ENCODE results near the gene CFH.
A peak's percentile ranks its signal among the peaks of the same experiment; 100 is the strongest.
"Not testable (repeated sequence)": the region's sequence is repeated elsewhere in the genome, so short reads cannot be mapped to it uniquely, and the experiment has no call there.

The CFH gene

DNA sequence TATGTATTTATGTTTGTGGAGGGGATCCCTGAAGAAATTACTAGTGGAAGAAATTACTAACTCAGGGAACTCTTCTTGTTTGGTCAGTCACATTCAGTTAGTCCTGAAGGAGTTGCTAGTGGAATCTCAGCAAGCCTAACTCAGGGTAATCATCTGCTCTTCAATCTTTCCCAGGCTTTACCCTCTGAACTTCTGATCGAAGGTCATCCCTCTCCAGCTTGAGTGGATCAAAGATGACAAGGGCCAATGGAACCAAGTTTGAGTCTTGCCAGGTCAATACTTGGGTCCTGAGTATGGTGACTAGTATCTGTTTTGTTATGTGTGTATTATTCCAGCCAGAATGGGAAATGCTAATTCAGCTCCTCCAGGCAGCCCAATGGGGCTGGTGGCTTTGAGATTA lies 49.3 kb downstream of the CFH start:
- Histone ChIP-seq H3K4me1 (ENCODE audit: control insufficient read depth, insufficient read depth, low read length) (no peaks in the 10 kb centered on the region), H3K9me3 (replicated peaks; ENCODE audit: low read length) (no peaks in the 10 kb centered on the region)

DNA sequence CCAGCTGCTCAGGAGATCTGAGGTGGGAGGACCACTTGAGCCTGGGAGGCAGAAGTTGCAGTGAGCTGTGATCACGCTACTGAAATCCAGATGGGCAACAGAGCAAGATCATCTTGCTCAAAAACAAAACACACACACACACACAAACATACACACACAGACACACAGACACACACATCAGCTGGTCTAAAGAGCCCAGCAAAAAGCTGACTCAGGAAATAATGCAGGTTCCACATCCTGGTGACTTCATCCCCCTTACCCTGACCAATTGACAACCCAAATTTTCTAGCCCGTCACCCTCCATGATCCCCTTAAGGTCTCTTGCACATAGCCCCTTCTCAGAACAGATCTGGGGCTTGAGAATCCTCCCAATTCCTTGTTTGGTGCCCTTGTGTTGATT lies 58.0 kb downstream of the CFH start:
- H3K9me3 ChIP-seq (replicated peaks; ENCODE audit: low read length); H3K36me3 ChIP-seq (ENCODE audit: insufficient read depth, low read length); H3K9ac ChIP-seq (ENCODE audit: low read depth, low read length); H3K4me1 ChIP-seq (ENCODE audit: control insufficient read depth, insufficient read depth, low read length); H3K27me3 ChIP-seq (ENCODE audit: control insufficient read depth, insufficient read depth, low read length); H3K4me2 ChIP-seq (ENCODE audit: low read length); H3K4me3 ChIP-seq (ENCODE audit: low read length): not testable (repeated sequence)

More for the DNA sequence above, 49.3 kb downstream of the CFH start:
- no peak overlapping the region for H3K9ac ChIP-seq (ENCODE audit: low read depth, low read length)
- no peak overlapping the region for H3K4me2 ChIP-seq (ENCODE audit: low read length)
- no peaks in the 10 kb centered on the region for H3K27me3 ChIP-seq (ENCODE audit: control insufficient read depth, insufficient read depth, low read length)
- H3K4me3 ChIP-seq (ENCODE audit: low read length) = no peak overlapping the region
- H3K36me3 ChIP-seq (ENCODE audit: insufficient read depth, low read length) = peaks cover 17% of the 10 kb centered on the region

DNA sequence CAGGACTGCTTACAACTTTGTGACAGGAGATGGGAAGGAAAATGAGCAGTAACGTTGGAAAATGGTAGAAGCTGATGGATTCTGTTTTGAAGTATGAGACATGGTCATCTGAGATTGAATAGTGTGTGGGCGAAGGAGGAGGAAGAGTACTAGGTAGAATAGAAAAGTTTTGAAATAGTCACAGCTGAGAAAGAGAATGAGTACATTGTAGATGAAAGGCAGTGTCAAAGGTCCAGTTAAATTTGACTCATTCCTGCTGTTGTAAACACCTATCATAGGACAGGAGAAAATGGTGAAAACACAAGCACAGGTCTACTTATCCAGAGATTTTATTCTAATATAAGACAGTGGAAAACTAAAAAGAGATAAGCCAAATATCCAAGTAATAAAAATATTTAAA lies 66.0 kb downstream of the CFH start:
- Histone ChIP-seq H3K9ac (ENCODE audit: low read depth, low read length) (no peak overlapping the region), H3K36me3 (ENCODE audit: insufficient read depth, low read length) (no peaks in the 10 kb centered on the region), H3K4me2 (ENCODE audit: low read length) (no peak overlapping the region), H3K9me3 (replicated peaks; ENCODE audit: low read length) (no peaks in the 10 kb centered on the region), H3K4me1 (ENCODE audit: control insufficient read depth, insufficient read depth, low read length) (no peaks in the 10 kb centered on the region), H3K4me3 (ENCODE audit: low read length) (no peak overlapping the region), H3K27me3 (ENCODE audit: control insufficient read depth, insufficient read depth, low read length) (no peaks in the 10 kb centered on the region)

DNA sequence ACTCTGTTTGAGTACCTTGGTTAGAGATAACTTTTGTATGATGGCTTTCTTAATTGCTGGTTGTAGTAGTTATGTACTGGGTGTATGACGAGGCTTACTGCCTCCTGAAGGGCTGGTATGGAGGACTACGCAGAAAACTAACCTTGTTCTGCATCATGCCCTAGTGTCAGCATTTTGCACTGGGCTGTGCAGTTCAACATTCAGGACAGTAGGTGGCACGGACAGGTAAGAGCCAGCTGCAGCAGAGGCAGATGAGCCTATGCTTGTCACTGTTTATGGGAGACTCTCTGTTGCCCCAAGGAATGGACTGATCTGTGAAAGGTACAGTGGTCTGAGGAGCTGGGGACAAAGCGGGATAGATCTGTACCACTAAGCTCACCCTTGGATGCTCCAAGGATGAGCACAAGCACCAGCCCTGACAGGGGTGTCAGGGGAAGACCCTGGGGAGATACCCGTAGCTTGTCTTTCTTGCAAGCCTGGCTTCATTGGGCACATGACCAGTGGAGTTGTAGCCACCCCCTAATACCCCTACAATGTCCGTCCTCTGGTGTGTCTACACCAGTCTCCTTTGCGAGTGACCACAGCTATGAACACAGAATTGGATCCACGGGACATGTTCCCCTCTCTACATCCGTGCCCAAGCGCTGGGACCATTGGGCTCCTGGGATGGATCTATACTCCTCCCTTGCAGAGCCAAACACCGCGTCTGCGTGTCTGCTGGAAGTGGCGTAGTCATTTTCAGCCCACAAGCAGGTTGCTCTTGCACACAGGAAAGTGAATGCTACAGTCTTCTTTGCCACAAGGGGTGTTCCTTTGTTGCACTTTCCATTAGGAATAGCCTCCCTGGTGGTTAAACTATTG lies 71.7 kb downstream of the CFH start:
- Histone ChIP-seq H3K9me3 (replicated peaks; ENCODE audit: low read length) (no peaks in the 10 kb centered on the region), H3K4me2 (ENCODE audit: low read length) (no peak overlapping the region), H3K4me3 (ENCODE audit: low read length) (no peak overlapping the region), H3K27me3 (ENCODE audit: control insufficient read depth, insufficient read depth, low read length) (no peaks in the 10 kb centered on the region), H3K4me1 (ENCODE audit: control insufficient read depth, insufficient read depth, low read length) (no peaks in the 10 kb centered on the region), H3K9ac (ENCODE audit: low read depth, low read length) (no peak overlapping the region), H3K36me3 (ENCODE audit: insufficient read depth, low read length) (peaks cover 13% of the 10 kb centered on the region)

DNA sequence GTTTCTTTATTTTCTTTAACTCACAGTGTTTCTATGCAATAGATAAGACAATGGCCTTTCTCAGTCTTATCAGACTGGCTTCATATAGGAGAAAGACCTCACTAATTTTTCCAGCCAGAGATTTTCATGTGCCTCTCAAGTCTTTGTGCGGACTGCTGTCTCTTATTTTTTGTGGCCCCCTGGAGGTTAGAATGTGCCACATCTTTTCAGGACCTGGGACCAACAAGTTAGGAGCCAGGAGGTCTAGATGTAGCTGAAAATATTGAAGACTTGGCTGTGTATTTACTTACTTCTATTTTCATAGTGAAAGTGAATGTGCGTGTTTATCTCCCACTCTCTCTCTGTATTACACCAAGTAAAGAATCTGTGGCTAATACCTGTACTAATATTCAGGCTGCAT lies 80.7 kb downstream of the CFH start:
- Histone ChIP-seq H3K9me3 (replicated peaks; ENCODE audit: low read length) (no peaks in the 10 kb centered on the region), H3K4me2 (ENCODE audit: low read length) (no peak overlapping the region), H3K36me3 (ENCODE audit: insufficient read depth, low read length) (peaks cover 9% of the 10 kb centered on the region), H3K4me3 (ENCODE audit: low read length) (no peak overlapping the region), H3K4me1 (ENCODE audit: control insufficient read depth, insufficient read depth, low read length) (no peaks in the 10 kb centered on the region), H3K9ac (ENCODE audit: low read depth, low read length) (no peak overlapping the region), H3K27me3 (ENCODE audit: control insufficient read depth, insufficient read depth, low read length) (no peaks in the 10 kb centered on the region)

DNA sequence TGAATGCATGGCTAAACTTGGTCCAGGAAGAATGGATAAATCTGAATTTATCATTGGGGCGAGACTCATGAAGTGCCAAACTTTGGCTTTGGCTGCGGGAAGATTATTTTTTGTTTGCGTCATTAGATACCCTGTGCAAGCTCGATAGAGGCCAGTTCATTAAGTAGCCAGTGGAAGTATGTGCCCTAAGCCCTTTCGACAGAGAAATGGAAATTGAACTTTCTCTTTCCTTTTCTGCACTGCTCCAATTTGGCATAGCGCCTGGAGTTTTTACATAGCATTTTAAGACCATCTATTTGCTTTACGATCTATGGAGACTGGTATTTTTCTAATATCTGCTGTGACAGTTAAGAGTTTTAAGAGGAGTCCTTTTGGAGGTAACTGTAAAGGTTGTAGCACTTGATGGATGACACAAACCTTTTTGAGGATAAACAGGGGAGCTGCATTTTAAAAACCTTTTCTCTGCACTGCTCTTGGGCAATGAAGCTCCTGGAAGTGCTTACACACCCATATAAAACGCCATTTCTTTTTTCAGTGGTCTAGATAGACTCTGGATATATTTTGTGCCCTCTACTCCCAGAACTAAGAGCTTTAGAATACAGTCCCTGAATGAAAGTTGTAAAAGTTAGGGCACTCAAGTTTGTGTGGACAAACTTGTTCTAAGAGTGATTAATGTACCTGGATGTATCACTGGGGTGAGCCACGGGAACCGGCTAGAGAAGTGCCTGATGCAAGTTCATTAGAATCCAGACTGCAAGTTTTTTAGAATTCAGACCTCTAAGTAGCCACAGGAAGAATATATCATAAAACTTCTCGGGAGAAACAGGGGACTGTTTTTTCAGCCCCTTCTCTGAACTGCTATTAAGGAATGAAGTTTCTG lies 81.5 kb downstream of the CFH start:
- no peaks in the 10 kb centered on the region for H3K4me1 ChIP-seq (ENCODE audit: control insufficient read depth, insufficient read depth, low read length)
- H3K4me3 ChIP-seq (ENCODE audit: low read length) = no peak overlapping the region
- H3K4me2 ChIP-seq (ENCODE audit: low read length) = no peak overlapping the region
- no peaks in the 10 kb centered on the region for H3K27me3 ChIP-seq (ENCODE audit: control insufficient read depth, insufficient read depth, low read length)
- H3K36me3 ChIP-seq (ENCODE audit: insufficient read depth, low read length) = peaks cover 17% of the 10 kb centered on the region
- H3K9ac ChIP-seq (ENCODE audit: low read depth, low read length) = no peak overlapping the region
- H3K9me3 ChIP-seq (replicated peaks; ENCODE audit: low read length) = no peaks in the 10 kb centered on the region

DNA sequence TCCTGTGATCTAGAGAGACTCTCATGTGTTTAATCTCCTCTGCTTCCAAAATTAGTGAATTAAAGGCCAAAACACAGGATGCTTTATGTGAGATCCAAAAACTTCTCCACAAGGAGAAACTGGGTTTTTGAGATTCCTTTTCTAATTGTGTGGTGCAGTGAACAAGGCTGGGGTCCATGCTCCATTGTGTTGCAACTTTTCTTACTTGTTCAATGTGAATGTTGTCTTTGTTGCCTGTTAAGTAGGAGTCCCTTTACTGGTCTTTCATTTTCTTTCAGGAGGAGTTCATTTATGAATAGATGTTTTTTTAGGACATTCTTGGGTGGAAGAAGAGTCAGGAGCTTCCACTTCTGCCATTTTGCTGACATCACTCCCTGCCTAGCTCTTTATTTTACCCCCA lies 82.2 kb downstream of the CFH start:
- no peak overlapping the region for H3K4me2 ChIP-seq (ENCODE audit: low read length)
- H3K36me3 ChIP-seq (ENCODE audit: insufficient read depth, low read length) = peaks cover 23% of the 10 kb centered on the region
- H3K4me3 ChIP-seq (ENCODE audit: low read length) = no peak overlapping the region
- H3K4me1 ChIP-seq (ENCODE audit: control insufficient read depth, insufficient read depth, low read length) = no peaks in the 10 kb centered on the region
- H3K27me3 ChIP-seq (ENCODE audit: control insufficient read depth, insufficient read depth, low read length) = no peaks in the 10 kb centered on the region
- no peaks in the 10 kb centered on the region for H3K9me3 ChIP-seq (replicated peaks; ENCODE audit: low read length)
- H3K9ac ChIP-seq (ENCODE audit: low read depth, low read length) = no peak overlapping the region

DNA sequence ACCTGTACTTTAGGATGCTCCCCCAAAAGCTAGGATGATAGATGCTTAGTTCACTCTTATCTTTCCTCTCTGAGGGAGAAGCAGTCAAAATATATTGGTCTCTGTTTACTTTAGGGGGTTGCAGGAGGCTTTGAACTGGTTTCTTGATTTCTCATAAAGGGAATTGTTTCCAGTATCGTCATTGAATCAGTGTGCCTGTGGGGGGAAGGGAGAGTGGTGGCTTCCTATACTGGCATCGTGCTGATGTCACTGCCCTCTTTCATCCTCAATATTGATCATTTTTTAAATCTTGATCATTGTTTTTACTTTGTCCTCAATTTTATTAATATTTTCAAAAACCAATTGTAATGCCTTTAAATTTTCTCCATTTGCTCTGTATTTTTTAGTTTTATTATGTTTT lies 82.6 kb downstream of the CFH start:
- no peak overlapping the region for H3K4me2 ChIP-seq (ENCODE audit: low read length)
- H3K9ac ChIP-seq (ENCODE audit: low read depth, low read length) = no peak overlapping the region
- no peaks in the 10 kb centered on the region for H3K27me3 ChIP-seq (ENCODE audit: control insufficient read depth, insufficient read depth, low read length)
- peaks cover 26% of the 10 kb centered on the region for H3K36me3 ChIP-seq (ENCODE audit: insufficient read depth, low read length)
- no peaks in the 10 kb centered on the region for H3K4me1 ChIP-seq (ENCODE audit: control insufficient read depth, insufficient read depth, low read length)
- no peak overlapping the region for H3K4me3 ChIP-seq (ENCODE audit: low read length)
- no peaks in the 10 kb centered on the region for H3K9me3 ChIP-seq (replicated peaks; ENCODE audit: low read length)

DNA sequence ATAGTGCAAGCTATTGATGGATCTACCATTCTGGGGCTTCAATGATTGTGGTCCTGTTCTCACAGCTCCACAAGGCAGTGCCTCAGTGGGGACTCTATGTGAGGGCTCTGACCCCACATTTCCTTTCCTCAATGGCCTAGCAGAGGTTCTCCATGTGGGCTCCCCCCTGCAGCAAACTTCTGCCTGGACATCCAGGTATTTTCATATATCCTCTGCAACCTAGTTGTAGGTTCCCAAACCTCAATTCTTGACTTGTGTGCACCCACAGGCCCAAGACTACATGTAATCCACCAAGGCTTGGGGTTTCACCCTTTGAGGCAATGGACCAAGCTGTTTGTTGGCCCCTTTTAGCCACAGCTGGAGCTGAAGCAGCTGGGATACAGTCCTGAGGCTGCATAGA lies 86.9 kb downstream of the CFH start:
- Histone ChIP-seq H3K4me3 (ENCODE audit: low read length) (no peak overlapping the region), H3K4me2 (ENCODE audit: low read length) (no peak overlapping the region), H3K9me3 (replicated peaks; ENCODE audit: low read length) (no peaks in the 10 kb centered on the region), H3K36me3 (ENCODE audit: insufficient read depth, low read length) (peaks cover 26% of the 10 kb centered on the region), H3K9ac (ENCODE audit: low read depth, low read length) (no peak overlapping the region), H3K27me3 (ENCODE audit: control insufficient read depth, insufficient read depth, low read length) (no peaks in the 10 kb centered on the region), H3K4me1 (ENCODE audit: control insufficient read depth, insufficient read depth, low read length) (no peaks in the 10 kb centered on the region)

DNA sequence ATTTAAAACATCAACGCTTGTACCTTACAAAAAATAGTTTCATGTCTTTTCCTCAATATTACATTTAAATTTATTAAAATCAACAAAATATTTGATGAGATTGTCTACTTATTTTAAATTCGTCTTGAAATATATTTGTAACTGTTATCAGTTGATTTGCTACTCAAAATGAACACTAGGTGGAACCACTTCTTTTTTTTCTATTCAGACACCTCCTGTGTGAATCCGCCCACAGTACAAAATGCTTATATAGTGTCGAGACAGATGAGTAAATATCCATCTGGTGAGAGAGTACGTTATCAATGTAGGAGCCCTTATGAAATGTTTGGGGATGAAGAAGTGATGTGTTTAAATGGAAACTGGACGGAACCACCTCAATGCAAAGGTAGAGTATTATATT lies 91.4 kb downstream of the CFH start:
- H3K9me3 ChIP-seq (replicated peaks; ENCODE audit: low read length) = not testable (repeated sequence)

DNA sequence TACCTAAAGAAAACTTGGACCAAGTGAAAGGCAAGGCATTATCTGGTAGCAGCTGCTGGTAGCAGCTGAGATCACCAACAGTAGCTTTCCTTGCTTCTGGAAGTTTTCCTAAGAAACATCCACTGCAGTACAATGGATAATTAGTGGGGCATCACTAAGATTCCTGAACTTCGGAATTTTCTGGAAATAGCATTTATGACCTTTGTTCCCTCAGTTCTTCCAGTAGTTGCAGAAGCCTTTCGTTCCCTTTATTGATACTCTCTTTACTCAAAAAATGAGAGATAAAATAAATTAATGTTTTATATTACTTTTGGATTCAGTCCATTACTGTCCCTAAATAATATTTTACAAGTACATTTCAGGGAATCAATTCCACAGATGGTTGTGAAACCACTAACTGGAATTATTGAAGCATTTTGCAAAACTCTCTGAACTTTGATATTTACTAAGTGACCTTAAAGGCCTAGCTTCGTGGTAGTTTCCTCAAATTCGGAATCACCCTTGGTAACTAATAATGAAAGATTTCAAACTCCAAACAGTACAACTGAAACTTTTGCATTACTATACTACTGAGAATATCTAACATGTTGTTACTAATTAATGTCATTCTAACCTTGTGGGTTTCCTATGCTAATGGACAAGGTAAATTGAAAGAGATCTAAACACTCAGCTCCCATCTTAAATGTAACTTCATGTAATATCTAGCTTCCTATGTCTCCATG lies 113.3 kb downstream of the CFH start:
- not testable (repeated sequence) for H3K9ac ChIP-seq (ENCODE audit: low read depth, low read length); H3K36me3 ChIP-seq (ENCODE audit: insufficient read depth, low read length); H3K4me3 ChIP-seq (ENCODE audit: low read length); H3K4me2 ChIP-seq (ENCODE audit: low read length); H3K4me1 ChIP-seq (ENCODE audit: control insufficient read depth, insufficient read depth, low read length); H3K9me3 ChIP-seq (replicated peaks; ENCODE audit: low read length); H3K27me3 ChIP-seq (ENCODE audit: control insufficient read depth, insufficient read depth, low read length)

More for the DNA sequence above, 91.4 kb downstream of the CFH start:
- H3K4me2 ChIP-seq (ENCODE audit: low read length) = peak overlapping the region; percentile 53
- H3K27me3 ChIP-seq (ENCODE audit: control insufficient read depth, insufficient read depth, low read length); H3K4me1 ChIP-seq (ENCODE audit: control insufficient read depth, insufficient read depth, low read length); H3K9ac ChIP-seq (ENCODE audit: low read depth, low read length): not testable (repeated sequence)
- peaks cover 16% of the 10 kb centered on the region for H3K36me3 ChIP-seq (ENCODE audit: insufficient read depth, low read length)
- peak overlapping the region; percentile 43 for H3K4me3 ChIP-seq (ENCODE audit: low read length)

Data from skeletal muscle satellite cell (primary cell).